Measurements from ENCODE around the gene TRIP10. TPM values are rescaled to one million over a fixed set of nuclear protein-coding genes. Genes with fewer than 3 reads are reported as not detected.

The TRIP10 gene
- total and polyA plus RNA-seq, 2 of the 8 experiments (the other 6 are each of a cell fraction or from before 2014, with no cell fraction given): 27.8 to 69.5 TPM

GRCh38 chr19:6735181-6735911 is 4.1 kb upstream of the TRIP10 start:
- H2BK15ac ChIP-seq (ENCODE audit: low read length): no peak overlapping the region
- no peak overlapping the region for H3K27ac ChIP-seq (ENCODE audit: low read depth, low read length)
- peaks cover 0 to 5% (median 0%) of the 10 kb centered on the region in 4 experiments; a peak in 1 of 8 replicates for H3K36me3 ChIP-seq (ENCODE audit: control insufficient read depth in 2 of 4, insufficient read depth in 4 of 4, low read length in 3 of 4)
- H4K5ac ChIP-seq (ENCODE audit: insufficient read length, low read depth, low read length): no peak overlapping the region
- H3K4me2 ChIP-seq (ENCODE audit: insufficient read depth in 1 of 2, low read depth in 2 of 2, low read length in 2 of 2): peak overlapping the region; percentile 76 to 87; a peak in 3 of 4 replicates
- H3K18ac ChIP-seq (ENCODE audit: extremely low read depth, low read length): no peak overlapping the region; the same call in none of the 2 replicates
- peak overlapping the region; percentile 6; the same call in 1 of the 2 replicates for H2BK5ac ChIP-seq (ENCODE audit: low read depth, low read length)
- peak overlapping the region; percentile 54 for H3K4ac ChIP-seq (replicated peaks; ENCODE audit: insufficient read length, low read depth, low read length)
- no peak for DNase-seq (ENCODE audit: low read depth in 1 of 2, low spot score in 2 of 2)
- H3K4me1 ChIP-seq (replicated peaks in 1 of 4; ENCODE audit: control insufficient read depth in 3 of 4, insufficient read depth in 4 of 4, low read length in 3 of 4): peaks cover 4 to 23% (median 18%) of the 10 kb centered on the region in 4 experiments
- FAIRE-seq: no peak
- peaks cover 13% of the 10 kb centered on the region for H3K23me2 ChIP-seq (ENCODE audit: low read depth, low read length)
- H3K27me3 ChIP-seq (replicated peaks in 1 of 4; ENCODE audit: control insufficient read depth in 3 of 4, extremely low read depth in 1 of 4, insufficient read depth in 3 of 4, low read length in 3 of 4): no peaks in the 10 kb centered on the region
- no peak overlapping the region for H4K91ac ChIP-seq (replicated peaks; ENCODE audit: insufficient read length, low read length)
- H3K23ac ChIP-seq (ENCODE audit: insufficient read length): no peak overlapping the region
- peak overlapping the region; percentile 48; the same call in 1 of the 2 replicates for H2BK20ac ChIP-seq (ENCODE audit: low read length)
- H3K79me2 ChIP-seq (ENCODE audit: control insufficient read depth in 1 of 2, insufficient read depth in 2 of 2, low read length in 2 of 2): no peaks in the 10 kb centered on the region
- TF ChIP-seq TCF12 (IDR thresholded peaks at IDR 0.05; ENCODE audit: low read depth, low read length) (no peak), RXRA (IDR thresholded peaks at IDR 0.05; ENCODE audit: insufficient read depth, low read depth, low read length) (no peak), POLR2AphosphoS5 (IDR thresholded peaks at IDR 0.05; ENCODE audit: low read depth, low read length) (no peak), FOSL1 (IDR thresholded peaks at IDR 0.05; ENCODE audit: insufficient read depth, low read depth, low read length) (no peak), BRCA1 (IDR thresholded peaks at IDR 0.05; ENCODE audit: low read depth, low read length) (no peak), BCL11A (IDR thresholded peaks at IDR 0.05; ENCODE audit: low read depth in 2 of 2, low read length in 2 of 2) (no peak), SIX5 (IDR thresholded peaks at IDR 0.05; ENCODE audit: low read depth, low read length) (no peak), NRF1 (IDR thresholded peaks at IDR 0.05; ENCODE audit: low read depth, low read length) (no peak), RNF2 (IDR thresholded peaks at IDR 0.05; ENCODE audit: borderline replicate concordance, low read depth, low read length, missing control alignments, poor library complexity, severe bottlenecking) (no peak), RFX5 (IDR thresholded peaks at IDR 0.05; ENCODE audit: borderline replicate concordance, low read depth, low read length) (no peak), BACH1 (IDR thresholded peaks at IDR 0.05; ENCODE audit: low read length) (no peak)
- H3K4me3 ChIP-seq (ENCODE audit: extremely low read depth in 1 of 4, insufficient read depth in 2 of 4, low read depth in 3 of 4, low read length in 4 of 4): peak overlapping the region in 3 of 4 experiments; percentile 3 to 86 (median 50); a peak in 3 of 8 replicates
- H3K9me3 ChIP-seq (ENCODE audit: insufficient read depth in 2 of 2, low read depth in 1 of 2, low read length in 1 of 2): no peaks in the 10 kb centered on the region
- no peak overlapping the region for H3K14ac ChIP-seq (ENCODE audit: insufficient read length)
- H2AFZ ChIP-seq (ENCODE audit: low read length): no peak overlapping the region
- H4K20me1 ChIP-seq (replicated peaks in 1 of 2; ENCODE audit: control insufficient read depth in 1 of 2, insufficient read depth in 2 of 2, low read length in 2 of 2): peaks cover 0 to 8% of the 10 kb centered on the region in 2 experiments
- ChIA-PET CTCF (ENCODE audit: partially characterized antibody) (interaction anchor here (0.9 to 4.7 kb wide), 10 partner anchors 12 to 219 kb away, joined by 3 to 31 read pairs (median 4); partner anchors contain the start of gene C3), POLR2A (ENCODE audit: partially characterized antibody) (interaction anchor here (0.7 to 9.7 kb wide), 5 partner anchors 8 to 32 kb away, joined by 3 to 110 read pairs (median 14); partner anchors contain the start of gene SH2D3A)
- H3K56ac ChIP-seq (replicated peaks; ENCODE audit: insufficient read length, low read depth, low read length): no peak overlapping the region
- H2AK5ac ChIP-seq (ENCODE audit: low read depth, low read length): peak overlapping the region; percentile 57; the same call in 1 of the 2 replicates
- no peaks in the 10 kb centered on the region; the same call in 1 of the 2 replicates for H3K79me1 ChIP-seq (ENCODE audit: low read depth, low read length)
- H4K8ac ChIP-seq (ENCODE audit: extremely low read depth, insufficient read depth, low read length): no peak overlapping the region; the same call in 1 of the 2 replicates
- WGBS, 2 experiments (ENCODE audit: extremely low coverage in 1 of 2, insufficient coverage in 1 of 2, insufficient read length in 1 of 2, insufficient replicate concordance in 2 of 2, low coverage in 1 of 2, low lambda C conversion rate in 2 of 2, missing lambda C conversion rate in 1 of 2): 70% methylated on average over 15 of the region's 15 CpGs; no CpG with 5 or more reads in 1 of the 2 experiments
- no peak overlapping the region; a peak in 1 of 7 replicates for H3K9ac ChIP-seq (replicated peaks in 1 of 4; ENCODE audit: extremely low read depth in 1 of 4, low read depth in 3 of 4, low read length in 3 of 4)
- no peak overlapping the region for H2BK120ac ChIP-seq (replicated peaks; ENCODE audit: low read depth, low read length)
- H2BK12ac ChIP-seq (ENCODE audit: low read depth, low read length): peak overlapping the region; percentile 90; the same call in 1 of the 2 replicates
